Measurements from ENCODE around the gene TMEM94. TPM values are rescaled to one million over a fixed set of nuclear protein-coding genes. Genes with fewer than 3 reads are reported as not detected.

The TMEM94 gene
- total and polyA plus RNA-seq, 2 of the 13 experiments (the other 11 are each of a cell fraction or from before 2014, with no cell fraction given): 32.6 to 134 TPM

- peak overlapping the region; percentile 48 for H2AFZ ChIP-seq (ENCODE audit: low read length)
- CTCF ChIA-PET (ENCODE audit: low intra/inter-chr PET ratio, low total read pairs): no interaction called here
- H3K36me3 ChIP-seq (replicated peaks in 1 of 2; ENCODE audit: control insufficient read depth in 1 of 2, insufficient read depth in 2 of 2, low read length in 2 of 2): no peaks in the 10 kb centered on the region
- FAIRE-seq (no peak), DNase-seq (ENCODE audit: low spot score) (peak; percentile 67), ATAC-seq (no peak)
- POLR2A ChIA-PET: interaction anchor here (0.5 to 5.8 kb wide), 12 partner anchors 12 to 556 kb away, joined by 3 to 35 read pairs (median 4); partner anchors contain the start of genes MIF4GD, TMEM94 and TSEN54
- H3K4me3 ChIP-seq (replicated peaks in 1 of 3; ENCODE audit: insufficient read depth in 1 of 3, low read depth in 2 of 3, low read length in 3 of 3): peak overlapping the region; percentile 2 to 52 (median 4); a peak in 4 of 6 replicates
- no peaks in the 10 kb centered on the region for H3K27me3 ChIP-seq (ENCODE audit: control insufficient read depth in 1 of 2, insufficient read depth in 2 of 2, low read length in 2 of 2)
- in situ Hi-C loops (cut with HindIII; ENCODE audit: extremely low pct_ligation_motif_present, low pct_unique_long_range_greater_than_20kb) (loop anchor here (5.0 to 10.0 kb wide), 2 partner anchors 78 to 166 kb away; no protein-coding TSS in a partner anchor), intact Hi-C loops (cut with micrococcal nuclease; ENCODE audit: unreplicated experiment) (loop anchor here (5.0 kb wide), 1 partner anchor 58 kb away; no protein-coding TSS in a partner anchor)
- H3K9ac ChIP-seq (ENCODE audit: insufficient read depth, low read depth, low read length): peak overlapping the region; percentile 64
- H3K9me3 ChIP-seq (ENCODE audit: low read length): no peaks in the 10 kb centered on the region
- H4K20me1 ChIP-seq (ENCODE audit: insufficient read depth, low read length): no peaks in the 10 kb centered on the region
- 34% methylated on average over 17 of the region's 17 CpGs for WGBS (ENCODE audit: low lambda C conversion rate)
- H3K4me1 ChIP-seq (ENCODE audit: insufficient read depth, low read length): peaks cover 65% of the 10 kb centered on the region
- no TSS peak for BruUV-seq (replicated peaks)
- H3K4me2 ChIP-seq (ENCODE audit: low read depth, low read length): peak overlapping the region; percentile 81
- peak overlapping the region; percentile 41 for H3K27ac ChIP-seq (ENCODE audit: extremely low read length, insufficient read depth, low read length)
- no peaks in the 10 kb centered on the region for H3K79me2 ChIP-seq (ENCODE audit: insufficient read depth, low read length)
- TF ChIP-seq NFKBIZ (CRISPR knock-in tag; IDR thresholded peaks at IDR 0.05) (no peak), ZNF232 (CRISPR knock-in tag; IDR thresholded peaks at IDR 0.05; ENCODE audit: borderline replicate concordance) (0 out of 2 replicates have a peak, but pooled peaks have one; percentile 45), RFX1 (IDR thresholded peaks at IDR 0.05) (peak; percentile 36; the same call in 1 of the 2 replicates), ZNF337 (CRISPR knock-in tag; IDR thresholded peaks at IDR 0.05; ENCODE audit: borderline replicate concordance, low read depth) (no peak), ZNF460 (CRISPR knock-in tag; IDR thresholded peaks at IDR 0.05; ENCODE audit: borderline replicate concordance) (peak; percentile 53; the same call in 1 of the 2 replicates), RFX5 (IDR thresholded peaks at IDR 0.05; ENCODE audit: low read depth, low read length) (peak; percentile 86), ZBTB38 (CRISPR knock-in tag; IDR thresholded peaks at IDR 0.05) (peak; percentile 75), SPEN (CRISPR knock-in tag; IDR thresholded peaks at IDR 0.05; ENCODE audit: low read depth) (0 out of 2 replicates have a peak, but pooled peaks have one; percentile 26), TEAD3 (CRISPR knock-in tag; optimal IDR thresholded peaks at IDR 0.05; ENCODE audit: borderline replicate concordance) (peak; percentile 18), GABPA (IDR thresholded peaks at IDR 0.05; ENCODE audit: low read depth, low read length) (no peak), GABPA (CRISPR knock-in tag; IDR thresholded peaks at IDR 0.05; ENCODE audit: low read depth) (peak; percentile 51), THAP8 (CRISPR knock-in tag; IDR thresholded peaks at IDR 0.05; ENCODE audit: borderline replicate concordance) (no peak), ZFX (CRISPR knock-in tag; IDR thresholded peaks at IDR 0.05; ENCODE audit: low read depth) (peak; percentile 26; the same call in 1 of the 2 replicates), ZNF496 (CRISPR knock-in tag; IDR thresholded peaks at IDR 0.05; ENCODE audit: insufficient replicate concordance) (no peak), ZUFSP (CRISPR knock-in tag; IDR thresholded peaks at IDR 0.05; ENCODE audit: borderline replicate concordance) (no peak), ZNF879 (CRISPR knock-in tag; IDR thresholded peaks at IDR 0.05) (no peak)
- TF ChIP-seq, protein P1, sequence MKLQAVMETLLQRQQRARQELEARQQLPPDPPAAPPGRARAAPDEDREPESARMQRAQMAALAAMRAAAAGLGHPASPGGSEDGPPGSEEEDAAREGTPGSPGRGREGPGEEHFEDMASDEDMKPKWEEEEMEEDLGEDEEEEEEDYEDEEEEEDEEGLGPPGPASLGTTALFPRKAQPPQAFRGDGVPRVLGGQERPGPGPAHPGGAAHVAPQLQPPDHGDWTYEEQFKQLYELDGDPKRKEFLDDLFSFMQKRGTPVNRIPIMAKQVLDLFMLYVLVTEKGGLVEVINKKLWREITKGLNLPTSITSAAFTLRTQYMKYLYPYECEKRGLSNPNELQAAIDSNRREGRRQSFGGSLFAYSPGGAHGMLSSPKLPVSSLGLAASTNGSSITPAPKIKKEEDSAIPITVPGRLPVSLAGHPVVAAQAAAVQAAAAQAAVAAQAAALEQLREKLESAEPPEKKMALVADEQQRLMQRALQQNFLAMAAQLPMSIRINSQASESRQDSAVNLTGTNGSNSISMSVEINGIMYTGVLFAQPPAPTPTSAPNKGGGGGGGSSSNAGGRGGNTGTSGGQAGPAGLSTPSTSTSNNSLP (IDR thresholded peaks at IDR 0.05; ENCODE audit: low read depth, low read length): peak; percentile 80
These were observed 27.6 kb upstream of the TMEM94 start for GRCh38 chr17:75428543-75429469.

Measured in HepG2 (cell line).